Islet precursor cell (in vitro differentiated cells): ENCODE measurements around the gene PAX2.

Experiments
- DNase-seq: peaks from one replicate; pipeline ENCODE4 v3.0.0-alpha.2; 2018

Gene PAX2

GRCh38 chr10:100864036-100864885 lies 118.9 kb downstream of the PAX2 start:
- DNase-seq = no peak

- DNase-seq = no peak
Observed at GRCh38 chr10:100864978-100865377, 119.6 kb downstream of the PAX2 start.

GRCh38 chr10:100866010-100866409 lies 120.6 kb downstream of the PAX2 start:
- DNase-seq = no peak

- no peak for DNase-seq
Observed at GRCh38 chr10:100866575-100867098, 121.3 kb downstream of the PAX2 start.

DNA sequence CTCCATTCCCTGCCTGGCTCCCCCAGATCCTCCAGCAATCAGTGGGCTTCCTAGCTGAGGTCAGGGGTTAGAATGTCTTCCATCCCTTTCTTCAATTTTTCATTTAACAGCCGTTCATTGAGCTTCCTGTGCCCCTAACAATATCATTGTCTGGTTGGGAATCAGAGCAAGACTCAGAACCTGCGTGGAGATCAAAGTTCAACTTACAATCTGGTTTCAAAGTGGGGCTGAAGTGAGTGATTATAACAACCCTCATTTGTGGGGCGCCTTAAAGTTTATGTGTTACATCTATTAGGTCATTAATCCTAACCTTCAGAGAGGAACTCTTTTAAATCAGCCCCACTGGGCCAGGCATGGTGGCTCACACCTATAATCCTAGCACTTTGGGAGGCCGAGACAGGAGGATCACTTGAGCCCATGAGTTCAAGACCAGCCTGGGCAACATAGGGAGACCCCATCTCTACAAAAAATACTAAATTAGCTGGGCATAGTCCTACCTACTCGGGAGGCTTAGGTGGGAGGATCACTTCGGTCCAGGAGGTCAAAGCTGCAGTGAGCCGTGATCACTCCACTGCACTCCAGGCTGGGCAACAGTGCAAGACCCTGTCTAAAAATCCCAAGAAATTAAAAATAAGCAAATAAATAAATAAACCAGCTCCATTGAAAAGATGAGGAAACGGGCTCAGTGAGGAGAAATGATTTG lies 122.0 kb downstream of the PAX2 start:
- DNase-seq = no peak

DNA sequence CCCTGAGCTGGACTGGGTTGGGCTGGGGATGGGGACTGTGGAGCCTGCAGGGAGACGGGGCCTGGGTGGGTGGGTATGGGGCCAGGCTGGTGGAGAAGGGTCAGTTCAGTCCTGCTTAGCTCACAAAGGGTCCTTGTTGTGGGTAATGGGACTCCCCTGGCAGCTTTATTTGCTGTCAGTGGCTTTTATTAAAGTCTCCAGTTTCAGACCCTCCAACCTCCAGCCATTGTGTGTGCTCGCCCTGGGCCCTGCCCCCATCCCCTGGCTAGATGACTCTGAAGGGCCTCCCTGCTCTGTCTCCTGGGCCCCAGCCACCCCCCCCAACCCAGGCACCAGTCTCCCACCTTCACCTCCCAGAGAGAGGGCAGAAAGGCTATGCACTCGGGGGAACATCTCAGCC lies 123.0 kb downstream of the PAX2 start:
- DNase-seq = no peak

DNA sequence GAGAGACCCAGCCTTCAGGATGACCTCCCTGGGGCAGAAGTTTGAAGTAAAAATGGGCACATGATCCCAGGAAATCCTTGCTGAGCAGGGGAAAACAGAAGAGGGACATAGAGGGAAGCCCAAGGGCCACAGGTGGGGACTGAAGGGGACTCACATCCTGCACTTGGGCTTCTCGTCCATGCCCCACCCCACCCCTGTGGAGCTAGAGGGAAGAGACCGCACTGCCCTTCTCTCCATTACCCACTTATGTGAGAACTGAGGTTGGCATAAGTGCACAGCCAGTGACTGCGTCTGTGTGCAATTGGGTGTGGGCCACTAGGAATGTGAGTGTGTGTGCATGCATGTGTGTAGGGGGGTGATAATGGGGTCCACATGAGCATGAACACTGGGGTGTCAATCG lies 124.0 kb downstream of the PAX2 start:
- no peak for DNase-seq

DNA sequence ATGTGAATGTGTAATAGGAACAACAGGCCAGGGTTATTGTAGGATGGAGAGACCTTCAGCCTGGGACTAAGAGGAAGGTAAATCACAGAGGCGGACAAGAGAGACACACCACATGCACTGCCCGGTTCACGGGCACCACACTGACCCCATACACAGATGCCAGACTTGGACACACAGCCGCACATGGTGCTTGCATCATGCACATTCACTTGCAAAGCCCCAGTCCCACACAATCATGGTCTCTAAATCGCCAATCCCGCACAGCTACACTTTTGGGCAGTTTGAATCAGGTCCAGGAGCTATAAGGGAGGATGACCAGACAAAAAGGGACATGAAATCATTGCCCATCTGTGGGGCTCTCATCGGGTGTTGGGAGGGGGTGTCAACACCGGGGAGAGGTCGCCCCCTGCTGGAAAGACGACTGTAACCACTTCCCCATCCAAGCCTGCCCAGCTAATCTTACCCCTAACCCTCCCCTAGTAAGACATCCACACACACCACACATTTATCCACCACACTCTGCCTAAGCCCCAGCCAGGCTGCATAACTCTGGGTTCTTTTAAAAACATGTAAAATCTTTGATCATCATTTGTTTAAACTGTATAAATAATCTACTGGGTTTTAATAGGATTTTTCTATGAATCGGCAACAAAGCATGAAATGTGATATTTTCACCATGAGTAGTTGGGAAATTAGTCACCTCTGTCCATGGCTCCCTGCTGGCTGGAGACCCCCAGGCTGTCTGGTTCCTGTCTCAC lies 126.8 kb downstream of the PAX2 start:
- peak; percentile 76 for DNase-seq

DNA sequence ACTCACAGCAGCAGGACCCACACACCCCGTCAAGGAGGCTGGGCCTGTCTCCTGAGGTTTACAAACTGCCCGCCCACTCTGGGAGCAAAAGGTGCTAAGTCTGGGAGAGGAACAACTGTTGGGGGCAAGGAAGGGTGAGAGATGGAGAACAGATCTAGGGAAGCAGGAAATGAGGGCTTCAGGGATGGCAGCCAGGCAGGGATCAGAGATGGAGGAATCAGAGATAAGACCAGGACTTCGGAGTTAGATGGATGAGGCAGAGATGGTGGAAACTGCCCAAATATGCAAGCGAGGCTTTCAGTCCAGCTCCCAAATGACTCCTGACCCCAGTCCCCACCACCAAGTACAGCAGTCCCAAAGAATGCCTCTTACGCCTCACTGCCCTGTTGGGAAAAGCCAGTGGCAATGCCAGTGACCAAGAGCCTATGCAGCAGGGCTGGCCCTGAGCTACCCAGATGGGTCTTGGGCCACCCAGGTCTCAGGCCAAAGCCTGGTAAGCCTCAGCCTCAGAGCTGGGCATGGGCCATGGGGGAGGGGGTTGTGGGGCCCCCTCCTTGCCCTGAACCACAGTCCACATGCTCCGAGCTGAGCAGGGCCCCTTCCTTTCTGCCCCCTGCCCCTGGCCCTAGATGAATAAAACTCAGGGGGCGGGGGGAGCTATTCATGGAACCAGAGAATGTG lies 127.9 kb downstream of the PAX2 start:
- DNase-seq = no peak

DNA sequence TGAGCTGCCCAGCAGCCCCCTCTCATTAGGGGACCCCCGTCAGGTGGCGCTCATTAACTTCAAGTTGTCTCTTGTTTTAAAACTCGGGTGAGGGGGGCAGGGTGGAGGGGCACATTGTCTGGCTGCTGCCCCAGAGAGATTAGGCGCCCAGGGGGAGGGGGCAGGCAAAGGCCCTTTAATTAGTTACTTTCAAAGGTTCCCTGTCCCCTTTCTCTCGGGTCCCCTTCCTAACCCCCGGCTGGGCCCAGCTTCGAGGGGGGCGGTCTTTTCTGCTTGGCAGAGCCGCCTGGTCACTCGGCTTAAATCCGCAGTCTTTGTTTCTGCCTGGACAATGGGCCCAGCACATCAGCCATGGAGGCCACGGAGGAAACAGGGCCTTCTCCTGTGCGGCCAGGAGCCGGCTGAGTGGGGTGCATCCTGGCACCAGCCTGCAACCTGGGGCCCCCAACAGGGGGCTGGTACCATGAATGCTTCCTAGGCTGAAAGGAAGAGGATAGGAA lies 128.5 kb downstream of the PAX2 start:
- DNase-seq = no peak

GRCh38 chr10:100874702-100875483 lies 129.5 kb downstream of the PAX2 start:
- DNase-seq = no peak

DNA sequence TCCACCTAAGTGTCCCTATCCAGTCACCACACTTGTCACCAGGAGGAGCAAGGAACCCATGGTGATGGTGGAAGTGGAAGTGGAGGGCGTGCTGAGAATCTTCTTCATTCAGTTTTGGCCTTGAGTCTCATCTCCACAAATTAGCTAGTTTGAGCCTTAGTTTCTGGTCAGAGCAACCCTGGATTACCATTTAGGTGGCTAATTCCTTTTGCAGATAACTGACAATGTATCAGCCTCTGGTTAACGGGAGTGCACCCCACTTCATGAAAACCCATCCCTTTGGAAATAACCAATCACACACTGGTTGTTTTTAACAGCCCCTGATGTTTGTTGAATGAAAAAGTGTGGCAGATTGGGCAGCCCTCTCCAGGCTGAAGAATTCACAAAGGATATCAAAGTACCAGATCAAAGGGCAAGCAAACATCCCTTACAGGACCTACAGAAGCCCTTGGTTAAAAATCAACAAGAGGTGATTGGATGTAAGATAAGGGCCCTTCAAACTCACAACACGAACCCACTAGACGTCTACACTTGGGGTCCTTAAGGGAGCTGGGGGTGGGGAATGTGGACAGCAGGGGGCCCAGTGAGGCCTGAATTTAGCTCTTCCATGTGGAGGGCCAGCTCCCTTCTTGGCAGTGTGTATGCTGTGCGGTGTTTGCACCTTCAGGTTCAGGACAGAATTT lies 130.2 kb downstream of the PAX2 start:
- no peak for DNase-seq

DNA sequence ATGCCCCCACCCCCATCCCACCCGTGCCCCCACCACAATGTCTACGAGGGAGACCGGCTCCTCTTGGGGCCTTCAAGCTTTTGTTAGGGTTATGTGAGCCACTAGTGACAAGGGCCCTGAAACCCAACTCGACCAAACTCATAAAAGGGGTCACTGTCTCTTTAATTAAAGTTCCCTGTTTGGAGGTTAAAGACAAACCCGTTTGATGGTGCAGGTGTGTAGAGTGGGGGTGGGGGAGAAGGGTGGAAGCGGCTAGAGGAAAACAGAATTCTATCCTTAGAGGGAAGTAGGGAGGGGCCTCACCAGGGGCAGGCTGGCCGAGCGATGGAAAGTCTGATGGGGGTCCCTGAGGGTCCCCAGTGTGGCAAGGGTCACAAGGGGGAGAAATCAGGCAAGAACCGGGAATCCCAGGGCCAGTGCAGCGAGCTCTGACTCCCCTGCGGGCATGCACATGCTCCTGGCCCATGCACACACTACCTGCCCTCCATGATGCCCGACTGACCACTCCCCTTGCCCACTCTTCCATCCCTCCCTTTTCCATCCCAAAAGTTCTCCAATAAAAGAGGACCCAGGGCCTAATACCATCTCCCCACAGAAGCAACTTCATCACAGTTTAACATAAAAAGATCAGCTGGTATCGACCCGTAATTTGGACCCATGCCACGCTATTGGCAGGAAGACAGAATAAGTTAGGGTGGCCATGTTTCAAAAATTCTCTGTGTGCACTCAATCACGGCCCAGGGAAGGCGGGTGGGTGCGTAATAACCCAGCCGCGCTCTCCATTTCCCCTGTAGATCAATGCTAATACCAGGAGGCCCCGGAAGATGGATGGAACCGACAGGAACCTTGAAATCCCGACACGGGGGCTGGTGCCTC lies 131.4 kb downstream of the PAX2 start:
- DNase-seq = no peak

DNA sequence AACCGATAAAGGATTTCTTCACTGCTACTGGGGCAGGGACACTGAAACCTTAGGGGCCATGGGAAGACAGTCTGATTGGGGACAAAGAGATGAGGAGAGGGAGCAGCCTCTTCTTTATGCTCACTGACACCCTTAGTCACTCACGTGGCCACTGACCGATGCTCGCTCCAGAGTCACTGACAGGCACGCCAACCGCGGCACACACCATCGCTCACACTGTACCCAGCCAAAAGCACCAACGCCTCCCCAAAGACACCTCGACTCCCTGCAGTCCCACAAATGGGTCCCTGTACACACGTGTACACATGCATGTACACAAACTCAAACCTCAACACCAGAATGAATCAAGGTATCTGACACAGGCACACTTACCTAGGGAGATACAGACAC lies 132.1 kb downstream of the PAX2 start:
- DNase-seq = no peak

DNA sequence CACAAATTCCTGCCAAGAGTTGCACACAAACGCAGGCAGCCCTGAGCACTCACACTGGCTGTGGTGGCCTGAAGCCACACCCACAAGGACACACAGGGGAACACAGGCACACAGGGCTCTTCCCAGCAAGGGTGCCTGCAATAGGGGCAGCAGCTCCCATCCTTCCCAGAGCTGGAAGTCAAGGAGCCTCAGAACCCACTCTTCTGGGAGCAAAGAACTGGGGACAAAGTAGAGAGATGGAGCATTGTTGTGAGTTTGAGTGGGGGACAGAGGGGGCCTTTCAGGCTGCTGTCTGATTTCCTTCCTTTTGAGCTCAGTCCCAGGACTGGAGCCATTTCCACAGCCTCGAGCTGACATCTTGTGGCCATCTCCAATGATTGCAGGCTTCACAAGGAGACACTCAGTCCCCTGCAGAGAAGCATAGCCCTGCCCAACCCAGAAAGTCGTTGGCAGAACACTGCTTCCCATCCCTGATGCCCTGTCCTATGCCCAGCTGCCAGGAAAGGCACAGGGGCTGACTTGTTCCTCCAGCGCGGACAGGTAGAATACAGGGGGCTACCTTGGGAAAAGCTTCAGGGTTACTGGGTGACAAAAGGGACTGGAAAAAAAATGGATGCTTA lies 133.0 kb downstream of the PAX2 start:
- DNase-seq = peak; percentile 89
